Loucy (cell line): ENCODE data around the gene CNTN4.

Experiments used
- H2AFZ ChIP-seq: fragments of 200-600 bp; sonication (generic); 2 replicates; pipeline ENCODE4 v1.6.0; 2016; ENCODE audit warnings: antibody characterized with exemption, mild to moderate bottlenecking, low read length, moderate library complexity
- H3F3A ChIP-seq: fragments of 200-600 bp; 2 replicates; pipeline ENCODE4 v1.6.0; 2016; ENCODE audit warnings: antibody characterized with exemption, low read depth, mild to moderate bottlenecking
- H3K27me3 ChIP-seq: fragments of 200-600 bp; sonication (generic); 2 replicates; pipeline ENCODE4 v1.6.1; 2014; ENCODE audit warnings: low read length, mild to moderate bottlenecking; ENCODE audit not compliant: insufficient read depth, poor library complexity, severe bottlenecking
- H3K36me3 ChIP-seq: fragments of 200-600 bp; sonication (generic); 2 replicates; pipeline ENCODE4 v1.6.1; 2016; ENCODE audit warnings: low read length; ENCODE audit not compliant: insufficient read depth
- H3K4me1 ChIP-seq: fragments of 200-600 bp; sonication (generic); 2 replicates; pipeline ENCODE4 v1.5.1; 2014; ENCODE audit warnings: low read length, mild to moderate bottlenecking; ENCODE audit not compliant: insufficient read depth, poor library complexity, severe bottlenecking
- H3K4me2 ChIP-seq: fragments of 200-600 bp; sonication (generic); 2 replicates; pipeline ENCODE4 v1.6.0; 2014; ENCODE audit warnings: antibody characterized with exemption, low read length, low read depth, mild to moderate bottlenecking; ENCODE audit not compliant: poor library complexity, severe bottlenecking
- H3K4me3 ChIP-seq: fragments of 200-600 bp; sonication (generic); 2 replicates; pipeline ENCODE4 v1.5.1; 2014; ENCODE audit warnings: low read length, mild to moderate bottlenecking, mixed read lengths; ENCODE audit not compliant: poor library complexity, severe bottlenecking
- H3K79me2 ChIP-seq: fragments of 200-600 bp; sonication (generic); 2 replicates; pipeline ENCODE4 v1.6.1; 2014; ENCODE audit warnings: low read length; ENCODE audit not compliant: insufficient read depth
- H3K9ac ChIP-seq: fragments of 200-600 bp; sonication (generic); 2 replicates; pipeline ENCODE4 v1.6.0; 2014; ENCODE audit warnings: mild to moderate bottlenecking, low read depth, low read length, moderate library complexity; ENCODE audit not compliant: poor library complexity, severe bottlenecking
- H3K9me2 ChIP-seq: fragments of 200-600 bp; sonication (generic); replicated peaks from 2 replicates; pipeline ENCODE4 v1.6.1; 2016; ENCODE audit warnings: low read depth, low read length, mixed read lengths
- H3K9me3 ChIP-seq: fragments of 200-600 bp; sonication (generic); 2 replicates; pipeline ENCODE4 v1.6.1; 2014; ENCODE audit warnings: mild to moderate bottlenecking, antibody characterized with exemption, low read length, low read depth; ENCODE audit not compliant: insufficient read depth
- H4K20me1 ChIP-seq: fragments of 200-600 bp; sonication (generic); 2 replicates; pipeline ENCODE4 v1.6.0; 2014; ENCODE audit warnings: antibody characterized with exemption, low read length, mild to moderate bottlenecking; ENCODE audit not compliant: insufficient read depth, poor library complexity, severe bottlenecking
- CTCF ChIP-seq: fragments of 200-600 bp; sonication (generic); conservative IDR thresholded peaks from 2 replicates; pipeline ENCODE4 v1.5.1; 2014; ENCODE audit warnings: mild to moderate bottlenecking, antibody characterized with exemption, low read length
- EZH2phosphoT487 ChIP-seq: fragments of 200-600 bp; IDR thresholded peaks from 2 replicates; pipeline ENCODE4 v1.6.1; 2018; ENCODE audit warnings: antibody characterized with exemption, mild to moderate bottlenecking, moderate library complexity, borderline replicate concordance

Gene CNTN4

DNA sequence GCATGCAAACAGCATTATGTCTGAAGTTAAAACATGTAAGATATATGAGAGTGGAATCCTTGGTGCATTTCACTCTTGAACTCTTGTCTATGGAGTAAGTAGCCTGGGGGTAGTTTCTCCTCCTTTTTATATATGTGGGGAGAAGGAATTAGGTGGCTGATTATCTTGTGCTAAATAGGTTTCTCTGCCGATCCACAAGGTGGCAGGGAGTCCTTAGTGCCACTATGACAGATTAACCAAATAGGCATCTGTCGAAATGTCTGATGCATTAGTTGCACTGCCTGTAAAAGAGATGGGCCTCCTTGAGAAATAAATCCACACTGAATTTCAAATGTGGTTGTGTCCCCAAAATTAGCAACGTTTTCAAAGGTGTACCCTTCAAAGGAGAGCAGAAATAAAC is 170.1 kb downstream of the CNTN4 start:
- Histone ChIP-seq H3K9me2 (no peaks in the 10 kb centered on the region), H2AFZ (no peak overlapping the region), H3K4me1 (no peaks in the 10 kb centered on the region), H3K9ac (no peak overlapping the region), H3K4me2 (no peak overlapping the region), H4K20me1 (no peaks in the 10 kb centered on the region), H3K9me3 (no peaks in the 10 kb centered on the region), H3K36me3 (no peaks in the 10 kb centered on the region), H3K27me3 (no peaks in the 10 kb centered on the region), H3K4me3 (no peak overlapping the region), H3F3A (no peaks in the 10 kb centered on the region), H3K79me2 (no peaks in the 10 kb centered on the region)
- no peak for TF ChIP-seq EZH2phosphoT487
- no peak for TF ChIP-seq CTCF

GRCh38 chr3:2274526-2274925 is 175.9 kb downstream of the CNTN4 start:
- Histone ChIP-seq H3K4me2 (no peak overlapping the region), H3K4me1 (no peaks in the 10 kb centered on the region), H2AFZ (no peak overlapping the region), H3K79me2 (no peaks in the 10 kb centered on the region), H3K9me3 (no peaks in the 10 kb centered on the region), H3K9ac (no peak overlapping the region), H4K20me1 (no peaks in the 10 kb centered on the region), H3K9me2 (no peaks in the 10 kb centered on the region), H3K27me3 (no peaks in the 10 kb centered on the region), H3F3A (no peaks in the 10 kb centered on the region), H3K4me3 (no peak overlapping the region), H3K36me3 (no peaks in the 10 kb centered on the region)
- TF ChIP-seq CTCF (no peak), EZH2phosphoT487 (no peak)

GRCh38 chr3:2283818-2284217 is 185.2 kb downstream of the CNTN4 start:
- no peaks in the 10 kb centered on the region for H3K36me3 ChIP-seq
- no peaks in the 10 kb centered on the region for H3K79me2 ChIP-seq
- no peak for TF ChIP-seq CTCF
- TF ChIP-seq EZH2phosphoT487 = no peak

More at GRCh38 chr3:2283818-2284217, 185.2 kb downstream of the CNTN4 start:
- Histone ChIP-seq H3K9me2 (no peaks in the 10 kb centered on the region), H3K4me3 (no peak overlapping the region), H2AFZ (no peak overlapping the region), H3K9me3 (0 out of 2 replicates have a peak, but pooled peaks cover 6% of the 10 kb centered on the region), H3K9ac (no peak overlapping the region), H3K27me3 (no peaks in the 10 kb centered on the region), H3F3A (no peaks in the 10 kb centered on the region), H3K4me1 (no peaks in the 10 kb centered on the region), H4K20me1 (no peaks in the 10 kb centered on the region), H3K4me2 (no peak overlapping the region)
